SK-N-SH treated with all-trans-retinoic acid at 6 μM for 48 hours (cell line): Measurements from ENCODE around the gene NPFF.

ENCODE experiments used
- ATAC-seq: fragments of 200-7000 bp; cut with Tn5 transposase; 3 replicates; pipeline ENCODE4 v1.9.1; 2020; ENCODE audit warnings: mild to moderate bottlenecking, moderate library complexity
- ARNTL ChIP-seq: fragments of 450-650 bp; formaldehyde crosslinking; IDR thresholded peaks from 2 replicates; pipeline ENCODE4 v1.5.0; 2020; ENCODE audit warnings: low read depth, mild to moderate bottlenecking, moderate library complexity, borderline replicate concordance
- BACH2 ChIP-seq: fragments of 250-450 bp; sonication (Bioruptor Pico); IDR thresholded peaks from 2 replicates; pipeline ENCODE4 v1.9.0; 2021; ENCODE audit warnings: mild to moderate bottlenecking, borderline replicate concordance
- CSDC2 ChIP-seq: fragments of 250-450 bp; sonication (Bioruptor Pico); IDR thresholded peaks from 2 replicates; pipeline ENCODE4 v1.5.0; 2020; ENCODE audit warnings: mild to moderate bottlenecking, moderate library complexity
- CSRNP3 ChIP-seq: fragments of 250-450 bp; sonication (Bioruptor Pico); IDR thresholded peaks from 2 replicates; pipeline ENCODE4 v1.5.1; 2021; ENCODE audit warnings: mild to moderate bottlenecking, moderate library complexity
- ESRRG ChIP-seq: fragments of 250-450 bp; sonication (Bioruptor Pico); IDR thresholded peaks from 2 replicates; pipeline ENCODE4 v1.6.1; 2021; ENCODE audit warnings: mild to moderate bottlenecking
- OSR1 ChIP-seq: fragments of 250-450 bp; sonication (Bioruptor Pico); IDR thresholded peaks from 2 replicates; pipeline ENCODE4 v1.8.0; 2022; ENCODE audit warnings: moderate library complexity, mild to moderate bottlenecking, inconsistent platforms
- PATZ1 ChIP-seq: fragments of 250-450 bp; sonication (Bioruptor Pico); IDR thresholded peaks from 2 replicates; pipeline ENCODE4 v1.8.0; 2020; ENCODE audit warnings: mild to moderate bottlenecking, moderate library complexity, borderline replicate concordance
- POU6F1 ChIP-seq: fragments of 250-450 bp; sonication (Bioruptor Pico); IDR thresholded peaks from 2 replicates; pipeline ENCODE4 v1.8.0; 2021; ENCODE audit warnings: low read depth, mild to moderate bottlenecking, moderate library complexity, borderline replicate concordance
- PPARA ChIP-seq: fragments of 250-450 bp; sonication (Bioruptor Pico); IDR thresholded peaks from 2 replicates; pipeline ENCODE4 v1.5.0; 2020; ENCODE audit warnings: mild to moderate bottlenecking, borderline replicate concordance
- RARB ChIP-seq: fragments of 250-450 bp; sonication (Bioruptor Pico); IDR thresholded peaks from 2 replicates; pipeline ENCODE4 v1.8.0; 2021; ENCODE audit warnings: mild to moderate bottlenecking, moderate library complexity
- SNAI2 ChIP-seq: fragments of 250-450 bp; sonication (Bioruptor Pico); IDR thresholded peaks from 2 replicates; pipeline ENCODE4 v1.5.0; 2020; ENCODE audit warnings: mild to moderate bottlenecking, moderate library complexity
- TCF4 ChIP-seq: fragments of 250-450 bp; sonication (Bioruptor Pico); IDR thresholded peaks from 2 replicates; pipeline ENCODE4 v1.8.0; 2021; ENCODE audit warnings: mild to moderate bottlenecking, moderate library complexity, borderline replicate concordance
- TOX ChIP-seq: fragments of 250-450 bp; sonication (Bioruptor Pico); IDR thresholded peaks from 2 replicates; pipeline ENCODE4 v1.8.0; 2021; ENCODE audit warnings: mild to moderate bottlenecking, moderate library complexity, borderline replicate concordance
- TSHZ2 ChIP-seq: fragments of 250-450 bp; sonication (Bioruptor Pico); IDR thresholded peaks from 2 replicates; pipeline ENCODE4 v1.5.0; 2020; ENCODE audit warnings: mild to moderate bottlenecking, moderate library complexity
- ZC3H10 ChIP-seq: fragments of 250-450 bp; sonication (Bioruptor Pico); IDR thresholded peaks from 2 replicates; pipeline ENCODE4 v1.5.1; 2021; ENCODE audit warnings: mild to moderate bottlenecking, moderate library complexity
- ZFP3 ChIP-seq: fragments of 250-450 bp; sonication (Bioruptor Pico); IDR thresholded peaks from 2 replicates; pipeline ENCODE4 v1.5.0; 2020; ENCODE audit warnings: mild to moderate bottlenecking, moderate library complexity
- ZFP30 ChIP-seq: fragments of 450-650 bp; formaldehyde crosslinking; IDR thresholded peaks from 2 replicates; pipeline ENCODE4 v1.5.0; 2022; ENCODE audit warnings: mild to moderate bottlenecking, moderate library complexity
- ZNF565 ChIP-seq: fragments of 450-650 bp; formaldehyde crosslinking; conservative IDR thresholded peaks from 2 replicates; pipeline ENCODE4 v1.5.0; 2020; ENCODE audit warnings: low read depth, mild to moderate bottlenecking, moderate library complexity
- ZNF8 ChIP-seq: fragments of 450-650 bp; formaldehyde crosslinking; IDR thresholded peaks from 2 replicates; pipeline ENCODE4 v1.5.0; 2020; ENCODE audit warnings: mild to moderate bottlenecking, moderate library complexity
- TF ChIP-seq, protein P1 (sequence below): fragments of 250-450 bp; sonication (Bioruptor Pico); IDR thresholded peaks from 2 replicates; pipeline ENCODE4 v1.5.1; 2020; ENCODE audit warnings: low read depth, mild to moderate bottlenecking, moderate library complexity

The NPFF gene

DNA sequence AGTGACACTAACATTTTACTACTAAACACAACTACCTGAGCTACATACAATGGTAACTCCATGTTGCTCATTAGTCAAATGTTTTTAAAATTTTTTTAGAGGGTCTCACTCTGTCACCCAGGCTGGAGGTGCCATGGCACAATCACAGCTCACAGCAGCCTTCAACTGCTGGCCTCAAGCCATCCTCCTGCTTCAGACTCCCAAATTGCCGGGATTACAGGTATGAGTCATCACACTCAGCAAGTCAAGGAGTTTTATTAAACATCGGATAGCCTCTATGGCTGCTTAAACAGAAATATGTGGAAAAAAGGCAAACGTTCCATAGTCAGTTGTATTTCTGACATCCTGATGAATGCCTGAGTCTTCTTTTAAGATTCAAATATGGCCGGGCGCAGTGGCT is 11.1 kb upstream of the NPFF start:
- TF ChIP-seq ESRRG (CRISPR knock-in tag) (no peak), TSHZ2 (CRISPR knock-in tag) (no peak), SNAI2 (CRISPR knock-in tag) (no peak), OSR1 (CRISPR knock-in tag) (no peak), ARNTL (CRISPR knock-in tag) (no peak), PATZ1 (CRISPR knock-in tag) (no peak), PPARA (CRISPR knock-in tag) (no peak), TCF4 (no peak), RARB (CRISPR knock-in tag) (no peak), TOX (CRISPR knock-in tag) (no peak), ZC3H10 (CRISPR knock-in tag) (no peak), ZNF8 (CRISPR knock-in tag) (no peak), POU6F1 (CRISPR knock-in tag) (no peak)
- TF ChIP-seq, protein P1, sequence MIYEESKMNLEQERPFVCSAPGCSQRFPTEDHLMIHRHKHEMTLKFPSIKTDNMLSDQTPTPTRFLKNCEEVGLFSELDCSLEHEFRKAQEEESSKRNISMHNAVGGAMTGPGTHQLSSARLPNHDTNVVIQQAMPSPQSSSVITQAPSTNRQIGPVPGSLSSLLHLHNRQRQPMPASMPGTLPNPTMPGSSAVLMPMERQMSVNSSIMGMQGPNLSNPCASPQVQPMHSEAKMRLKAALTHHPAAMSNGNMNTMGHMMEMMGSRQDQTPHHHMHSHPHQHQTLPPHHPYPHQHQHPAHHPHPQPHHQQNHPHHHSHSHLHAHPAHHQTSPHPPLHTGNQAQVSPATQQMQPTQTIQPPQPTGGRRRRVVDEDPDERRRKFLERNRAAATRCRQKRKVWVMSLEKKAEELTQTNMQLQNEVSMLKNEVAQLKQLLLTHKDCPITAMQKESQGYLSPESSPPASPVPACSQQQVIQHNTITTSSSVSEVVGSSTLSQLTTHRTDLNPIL (CRISPR knock-in tag): no peak
- TF ChIP-seq, all 23 proteins: peak for 0
- ATAC-seq: no peak

- ATAC-seq: no peak
- no peak for TF ChIP-seq CSRNP3 (CRISPR knock-in tag)
- no peak for TF ChIP-seq ZFP3 (CRISPR knock-in tag)
- TF ChIP-seq SNAI2 (CRISPR knock-in tag): no peak
- TF ChIP-seq, all 23 proteins: peak for 0
Observed at GRCh38 chr12:53516758-53517455, 9.6 kb upstream of the NPFF start.

DNA sequence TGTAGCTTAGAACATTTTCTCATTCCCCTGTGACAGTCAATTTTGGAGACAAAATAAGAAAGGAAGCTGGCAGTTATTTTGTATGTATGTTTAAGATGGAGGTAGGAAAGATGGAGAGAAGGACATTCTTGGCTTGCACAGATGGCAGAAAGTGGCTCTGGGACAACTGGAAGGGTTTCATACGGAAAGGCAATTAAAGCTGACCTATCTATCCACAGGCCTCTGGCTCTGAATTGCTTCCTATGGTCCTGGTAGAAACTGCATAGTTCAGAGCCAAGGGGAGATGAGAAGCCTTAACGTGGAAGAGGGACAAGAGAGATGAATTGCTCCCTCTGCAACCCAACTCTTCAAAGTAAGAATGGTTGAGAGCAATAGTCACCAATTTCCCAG is 8.0 kb upstream of the NPFF start:
- ATAC-seq: no peak
- no peak for TF ChIP-seq TSHZ2 (CRISPR knock-in tag)
- no peak for TF ChIP-seq SNAI2 (CRISPR knock-in tag)
- TF ChIP-seq CSDC2 (CRISPR knock-in tag): no peak
- no peak for TF ChIP-seq BACH2 (CRISPR knock-in tag)
- TF ChIP-seq ZFP30 (CRISPR knock-in tag): no peak
- no peak for TF ChIP-seq ZNF565 (CRISPR knock-in tag)
- TF ChIP-seq ZFP3 (CRISPR knock-in tag): no peak
- TF ChIP-seq TOX (CRISPR knock-in tag): no peak
- TF ChIP-seq ZNF8 (CRISPR knock-in tag): no peak
